Measurements from ENCODE around the gene KCNC4. TPM values are rescaled to one million over a fixed set of nuclear protein-coding genes. Genes with fewer than 3 reads are reported as not detected.

The KCNC4 gene
- total RNA-seq, 1 experiment from 2014 or later = 8.9 TPM

- Mint-ChIP-seq H3K27ac (no peak overlapping the region), H3K4me1 (peaks cover 2 to 4% of the 10 kb centered on the region in 2 experiments; a peak in 3 of 4 replicates), H3K27me3 (ENCODE audit: low read depth) (peaks cover 1% of the 10 kb centered on the region; the same call in 1 of the 2 replicates), H3K36me3 (ENCODE audit: insufficient read depth in 1 of 3, low read depth in 3 of 3) (no peaks in the 10 kb centered on the region), H3K4me3 (no peak overlapping the region), H3K9me3 (no peaks in the 10 kb centered on the region)
- TF ChIP-seq, protein P1, sequence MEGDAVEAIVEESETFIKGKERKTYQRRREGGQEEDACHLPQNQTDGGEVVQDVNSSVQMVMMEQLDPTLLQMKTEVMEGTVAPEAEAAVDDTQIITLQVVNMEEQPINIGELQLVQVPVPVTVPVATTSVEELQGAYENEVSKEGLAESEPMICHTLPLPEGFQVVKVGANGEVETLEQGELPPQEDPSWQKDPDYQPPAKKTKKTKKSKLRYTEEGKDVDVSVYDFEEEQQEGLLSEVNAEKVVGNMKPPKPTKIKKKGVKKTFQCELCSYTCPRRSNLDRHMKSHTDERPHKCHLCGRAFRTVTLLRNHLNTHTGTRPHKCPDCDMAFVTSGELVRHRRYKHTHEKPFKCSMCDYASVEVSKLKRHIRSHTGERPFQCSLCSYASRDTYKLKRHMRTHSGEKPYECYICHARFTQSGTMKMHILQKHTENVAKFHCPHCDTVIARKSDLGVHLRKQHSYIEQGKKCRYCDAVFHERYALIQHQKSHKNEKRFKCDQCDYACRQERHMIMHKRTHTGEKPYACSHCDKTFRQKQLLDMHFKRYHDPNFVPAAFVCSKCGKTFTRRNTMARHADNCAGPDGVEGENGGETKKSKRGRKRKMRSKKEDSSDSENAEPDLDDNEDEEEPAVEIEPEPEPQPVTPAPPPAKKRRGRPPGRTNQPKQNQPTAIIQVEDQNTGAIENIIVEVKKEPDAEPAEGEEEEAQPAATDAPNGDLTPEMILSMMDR (conservative IDR thresholded peaks at IDR 0.05) = no peak
- no CpG with 5 or more reads among the region's 10 CpGs for WGBS (ENCODE audit: extremely low coverage, insufficient read length, low lambda C conversion rate)
- H3K9ac ChIP-seq (ENCODE audit: extremely low read depth, insufficient read length, low read length) = no peak overlapping the region
- H2AK5ac ChIP-seq (ENCODE audit: insufficient read length, low read length) = no peak overlapping the region
- H4K5ac ChIP-seq (ENCODE audit: insufficient read length, low read depth, low read length) = no peak overlapping the region
- H3K56ac ChIP-seq (ENCODE audit: insufficient read length, low read depth, low read length) = no peak overlapping the region
- no peak overlapping the region for H3K18ac ChIP-seq (ENCODE audit: insufficient read length, low read depth, low read length)
- H3K23me2 ChIP-seq (ENCODE audit: insufficient read length, low read depth, low read length, poor library complexity, severe bottlenecking) = no peaks in the 10 kb centered on the region
- H2AFZ ChIP-seq (ENCODE audit: low read length) = no peak overlapping the region
- H2BK120ac ChIP-seq (ENCODE audit: low read depth, low read length, poor library complexity, severe bottlenecking) = no peak overlapping the region
- H3K27ac ChIP-seq (ENCODE audit: insufficient read length, low read depth, low read length) = no peak overlapping the region
- no peak overlapping the region for H3T11ph ChIP-seq (ENCODE audit: low read length)
- no peak for DNase-seq
- no peaks in the 10 kb centered on the region for H3K9me3 ChIP-seq (ENCODE audit: control insufficient read depth, low read depth, low read length)
- H3K79me1 ChIP-seq (ENCODE audit: insufficient read depth, low read depth, low read length, poor library complexity, severe bottlenecking) = no peaks in the 10 kb centered on the region
- no peak overlapping the region for H3K14ac ChIP-seq (ENCODE audit: insufficient read depth, low read length)
- no peak overlapping the region for H2BK15ac ChIP-seq (ENCODE audit: low read depth, low read length)
- H2BK12ac ChIP-seq (ENCODE audit: insufficient read length, low read depth, low read length) = no peak overlapping the region
- H3K4me1 ChIP-seq (ENCODE audit: insufficient read depth, low read length) = no peaks in the 10 kb centered on the region
- H3K4ac ChIP-seq (ENCODE audit: low read depth, low read length) = no peak overlapping the region
- H4K91ac ChIP-seq (ENCODE audit: insufficient read length, low read depth, low read length) = no peak overlapping the region
- no peaks in the 10 kb centered on the region for H3K79me2 ChIP-seq (ENCODE audit: insufficient read depth, low read length)
- H2BK5ac ChIP-seq (ENCODE audit: insufficient read length, low read length) = no peak overlapping the region
- H3K4me2 ChIP-seq (ENCODE audit: insufficient read depth, insufficient read length, low read length) = no peak overlapping the region
- H4K20me1 ChIP-seq (ENCODE audit: control insufficient read depth, insufficient read depth, insufficient read length) = no peaks in the 10 kb centered on the region
- no peak overlapping the region for H2BK20ac ChIP-seq (ENCODE audit: low read depth, low read length, poor library complexity, severe bottlenecking)
- H3K27me3 ChIP-seq (ENCODE audit: insufficient read depth, low read length) = no peaks in the 10 kb centered on the region
- no peak overlapping the region for H4K8ac ChIP-seq (replicated peaks; ENCODE audit: insufficient read length, low read depth, low read length)
- H3K23ac ChIP-seq (ENCODE audit: insufficient read length, low read depth, low read length) = no peak overlapping the region
Measured at GRCh38 chr1:110195196-110195595, 14.9 kb upstream of the KCNC4 start.

All from H9 (cell line).